ENCODE data around the gene ZNF280C. TPM values are rescaled to one million over a fixed set of nuclear protein-coding genes. Genes with fewer than 3 reads are reported as not detected.

ZNF280C gene
- total RNA-seq, 4 donors from 2014 or later: 1.5 to 3.8 (median 3.3) TPM

DNA sequence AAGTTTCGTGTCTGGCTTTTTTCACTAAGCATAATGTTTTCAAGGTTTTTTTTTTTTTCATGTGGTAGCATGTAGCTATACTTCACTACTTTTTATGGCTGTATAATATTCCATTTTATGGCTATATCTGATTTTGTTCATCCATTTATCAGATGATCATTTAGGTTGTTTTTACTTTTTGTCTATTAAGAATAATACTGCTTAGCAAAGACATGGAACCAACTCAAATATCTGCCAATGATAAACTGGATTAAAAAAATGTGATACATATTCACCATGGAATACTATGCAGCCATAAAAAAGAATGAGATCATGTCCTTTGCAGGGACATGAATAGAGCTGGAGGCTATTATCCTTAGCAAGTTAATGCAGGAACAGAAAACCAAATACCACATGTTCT, 32.7 kb upstream of the ZNF280C start:
- H3K27me3 ChIP-seq: no peaks in the 10 kb centered on the region
- ATAC-seq: no peak
- H3K4me3 ChIP-seq: no peak overlapping the region
- TF ChIP-seq, protein P1, sequence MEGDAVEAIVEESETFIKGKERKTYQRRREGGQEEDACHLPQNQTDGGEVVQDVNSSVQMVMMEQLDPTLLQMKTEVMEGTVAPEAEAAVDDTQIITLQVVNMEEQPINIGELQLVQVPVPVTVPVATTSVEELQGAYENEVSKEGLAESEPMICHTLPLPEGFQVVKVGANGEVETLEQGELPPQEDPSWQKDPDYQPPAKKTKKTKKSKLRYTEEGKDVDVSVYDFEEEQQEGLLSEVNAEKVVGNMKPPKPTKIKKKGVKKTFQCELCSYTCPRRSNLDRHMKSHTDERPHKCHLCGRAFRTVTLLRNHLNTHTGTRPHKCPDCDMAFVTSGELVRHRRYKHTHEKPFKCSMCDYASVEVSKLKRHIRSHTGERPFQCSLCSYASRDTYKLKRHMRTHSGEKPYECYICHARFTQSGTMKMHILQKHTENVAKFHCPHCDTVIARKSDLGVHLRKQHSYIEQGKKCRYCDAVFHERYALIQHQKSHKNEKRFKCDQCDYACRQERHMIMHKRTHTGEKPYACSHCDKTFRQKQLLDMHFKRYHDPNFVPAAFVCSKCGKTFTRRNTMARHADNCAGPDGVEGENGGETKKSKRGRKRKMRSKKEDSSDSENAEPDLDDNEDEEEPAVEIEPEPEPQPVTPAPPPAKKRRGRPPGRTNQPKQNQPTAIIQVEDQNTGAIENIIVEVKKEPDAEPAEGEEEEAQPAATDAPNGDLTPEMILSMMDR (IDR thresholded peaks at IDR 0.05 in 4 of 5, conservative IDR thresholded peaks at IDR 0.05 in 1 of 5): no peak
- no peak for TF ChIP-seq POLR2A (IDR thresholded peaks at IDR 0.05)
- no peaks in the 10 kb centered on the region for H3K4me1 ChIP-seq
- no peaks in the 10 kb centered on the region for H3K36me3 ChIP-seq
- DNase-seq: no peak
- H3K9me3 ChIP-seq: no peaks in the 10 kb centered on the region
- H3K27ac ChIP-seq: no peak overlapping the region
- in situ Hi-C loops (cut with MboI; ENCODE audit: low sequenced_read_pairs in 4 of 4): no loop called here
- intact Hi-C loops (cut with DNase I; ENCODE audit: low total_unique reads): no loop called here

DNA sequence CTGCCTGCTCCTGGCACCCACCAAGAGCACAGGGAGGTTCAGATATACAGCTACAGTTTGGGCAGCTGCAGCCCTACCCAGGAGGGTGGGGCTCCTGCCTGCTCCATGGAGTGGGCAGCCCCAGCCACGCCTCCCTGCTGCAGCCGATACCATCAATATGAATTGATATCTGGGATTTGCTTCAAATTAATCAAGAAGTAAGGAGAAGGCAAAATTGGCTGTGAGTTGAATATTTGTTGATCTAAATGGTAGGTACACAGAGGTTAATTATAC, 31.2 kb upstream of the ZNF280C start:
- no peak for ATAC-seq
- intact Hi-C loops (cut with DNase I; ENCODE audit: low total_unique reads): no loop called here
- no peak for DNase-seq
- Histone ChIP-seq H3K27ac (no peak overlapping the region), H3K9me3 (no peaks in the 10 kb centered on the region), H3K36me3 (no peaks in the 10 kb centered on the region), H3K4me1 (no peaks in the 10 kb centered on the region), H3K4me3 (no peak overlapping the region), H3K27me3 (no peaks in the 10 kb centered on the region)
- in situ Hi-C loops (cut with MboI; ENCODE audit: low sequenced_read_pairs in 4 of 4): no loop called here
- no peak for TF ChIP-seq POLR2A (IDR thresholded peaks at IDR 0.05)
- TF ChIP-seq, protein P1 (IDR thresholded peaks at IDR 0.05 in 4 of 5, conservative IDR thresholded peaks at IDR 0.05 in 1 of 5): no peak

DNA sequence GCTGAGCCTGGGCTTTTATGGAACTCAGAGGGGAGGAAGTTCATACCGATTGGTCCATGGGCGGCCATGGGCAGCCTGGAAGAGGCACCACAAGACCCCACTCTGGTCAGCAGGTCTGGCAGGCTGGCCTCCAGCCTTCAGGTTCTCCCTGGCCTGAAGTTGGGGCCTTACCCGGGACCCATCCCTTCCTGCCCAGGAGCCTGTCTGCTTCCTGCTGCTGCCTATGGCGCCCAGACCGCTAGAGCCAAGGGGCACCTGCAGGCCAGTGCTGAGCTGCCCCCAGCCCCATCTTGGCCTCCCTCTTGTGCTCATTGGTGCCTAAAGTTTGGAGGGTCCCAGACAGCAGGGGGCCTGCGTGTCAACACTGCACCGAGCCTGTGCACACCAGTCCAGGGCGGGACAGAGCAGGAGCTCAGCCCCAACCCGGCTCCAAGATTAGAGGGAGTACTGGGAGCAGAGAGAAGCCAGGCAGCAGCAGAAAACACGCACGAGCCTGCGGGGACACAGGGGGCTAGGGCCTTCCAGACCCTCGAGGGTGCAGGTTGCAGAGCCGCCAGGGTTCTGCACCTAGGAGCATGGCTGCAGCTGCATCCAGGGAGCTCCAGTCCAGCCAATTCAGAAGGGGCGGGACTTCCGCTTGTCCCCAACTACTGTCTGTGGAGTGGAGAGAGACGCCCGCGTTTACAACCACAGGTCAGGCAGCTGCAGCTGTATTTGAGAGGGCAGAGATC, 30.7 kb upstream of the ZNF280C start:
- intact Hi-C loops (cut with DNase I; ENCODE audit: low total_unique reads) (no loop called here), in situ Hi-C loops (cut with MboI; ENCODE audit: low sequenced_read_pairs in 4 of 4) (no loop called here)
- Histone ChIP-seq H3K36me3 (no peaks in the 10 kb centered on the region), H3K27ac (no peak overlapping the region), H3K4me1 (no peaks in the 10 kb centered on the region), H3K4me3 (no peak overlapping the region), H3K9me3 (no peaks in the 10 kb centered on the region), H3K27me3 (no peaks in the 10 kb centered on the region)
- TF ChIP-seq POLR2A (IDR thresholded peaks at IDR 0.05): no peak
- TF ChIP-seq, protein P1 (IDR thresholded peaks at IDR 0.05 in 4 of 5, conservative IDR thresholded peaks at IDR 0.05 in 1 of 5): no peak
- no peak for ATAC-seq
- no peak for DNase-seq

DNA sequence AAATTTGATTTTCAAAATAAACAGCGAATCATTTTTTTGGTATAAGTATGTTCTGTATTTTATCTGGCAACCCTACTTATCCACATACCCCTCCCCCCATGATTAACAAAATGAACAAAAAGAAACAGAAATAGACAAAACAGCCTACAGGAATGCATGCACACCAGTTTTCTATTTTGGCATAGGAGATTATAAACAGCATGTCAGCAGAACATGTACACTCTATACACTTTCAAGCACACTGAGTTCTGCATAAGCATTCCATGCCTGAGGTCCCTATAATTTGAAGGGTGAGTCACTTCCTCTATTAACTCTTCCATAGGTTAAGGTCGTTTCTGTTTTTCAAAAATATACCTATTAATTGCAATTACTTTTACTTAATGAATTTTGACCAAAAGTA, 28.0 kb upstream of the ZNF280C start:
- DNase-seq (no peak), ATAC-seq (no peak)
- Histone ChIP-seq H3K9me3 (no peaks in the 10 kb centered on the region), H3K27me3 (no peaks in the 10 kb centered on the region), H3K4me3 (no peak overlapping the region), H3K36me3 (no peaks in the 10 kb centered on the region), H3K27ac (no peak overlapping the region), H3K4me1 (no peaks in the 10 kb centered on the region)
- in situ Hi-C loops (cut with MboI; ENCODE audit: low sequenced_read_pairs in 4 of 4): no loop called here
- TF ChIP-seq POLR2A (IDR thresholded peaks at IDR 0.05): no peak
- TF ChIP-seq, protein P1 (IDR thresholded peaks at IDR 0.05 in 4 of 5, conservative IDR thresholded peaks at IDR 0.05 in 1 of 5): no peak
- intact Hi-C loops (cut with DNase I; ENCODE audit: low total_unique reads): no loop called here

DNA sequence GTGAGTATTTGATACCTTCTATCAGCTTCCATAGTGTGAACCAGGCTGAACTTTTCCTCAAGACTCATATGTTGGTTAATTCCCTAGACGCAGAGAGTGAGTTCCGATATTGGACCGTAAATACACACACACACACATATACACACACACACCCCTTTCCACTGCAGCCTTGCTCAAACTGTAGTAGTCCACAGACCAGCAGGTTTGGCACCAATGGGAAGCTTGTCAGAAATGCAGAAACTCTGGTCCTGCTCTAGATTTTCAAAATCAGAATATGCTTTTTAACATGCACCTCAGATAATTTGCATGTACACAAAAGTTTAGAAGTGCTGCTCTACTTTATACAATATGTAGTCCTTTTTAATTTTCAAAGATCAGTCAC, 27.6 kb upstream of the ZNF280C start:
- intact Hi-C loops (cut with DNase I; ENCODE audit: low total_unique reads): no loop called here
- ATAC-seq: no peak

More for the DNA sequence above, 27.6 kb upstream of the ZNF280C start:
- no peak overlapping the region for H3K27ac ChIP-seq
- DNase-seq: no peak
- TF ChIP-seq, protein P1 (IDR thresholded peaks at IDR 0.05 in 4 of 5, conservative IDR thresholded peaks at IDR 0.05 in 1 of 5): no peak
- TF ChIP-seq POLR2A (IDR thresholded peaks at IDR 0.05): no peak
- no peaks in the 10 kb centered on the region for H3K4me1 ChIP-seq
- in situ Hi-C loops (cut with MboI; ENCODE audit: low sequenced_read_pairs in 4 of 4): no loop called here
- H3K27me3 ChIP-seq: no peaks in the 10 kb centered on the region
- H3K36me3 ChIP-seq: no peaks in the 10 kb centered on the region
- H3K9me3 ChIP-seq: no peaks in the 10 kb centered on the region
- no peak overlapping the region for H3K4me3 ChIP-seq

Data from gastrocnemius medialis (tissue), 4 donors.